HFF-Myc (cell line): ENCODE measurements around the gene HMGA1.

Experiments used
- DNase-seq: peaks from one replicate; pipeline ENCODE4 v3.0.0-alpha.2; 2011; ENCODE audit warnings: low read depth; ENCODE audit errors: extremely low read depth
- H3K4me3 ChIP-seq: replicated peaks from 2 replicates; pipeline ENCODE4 v1.5.1; 2011; ENCODE audit warnings: low read depth, mild to moderate bottlenecking, control low read depth, low read length
- TF ChIP-seq, protein P1 (sequence below): IDR thresholded peaks from 2 replicates; pipeline ENCODE4 v1.5.1; 2012; ENCODE audit warnings: mild to moderate bottlenecking, low read depth, low read length, control low read depth; ENCODE audit errors: missing control alignments

HMGA1 gene

DNA sequence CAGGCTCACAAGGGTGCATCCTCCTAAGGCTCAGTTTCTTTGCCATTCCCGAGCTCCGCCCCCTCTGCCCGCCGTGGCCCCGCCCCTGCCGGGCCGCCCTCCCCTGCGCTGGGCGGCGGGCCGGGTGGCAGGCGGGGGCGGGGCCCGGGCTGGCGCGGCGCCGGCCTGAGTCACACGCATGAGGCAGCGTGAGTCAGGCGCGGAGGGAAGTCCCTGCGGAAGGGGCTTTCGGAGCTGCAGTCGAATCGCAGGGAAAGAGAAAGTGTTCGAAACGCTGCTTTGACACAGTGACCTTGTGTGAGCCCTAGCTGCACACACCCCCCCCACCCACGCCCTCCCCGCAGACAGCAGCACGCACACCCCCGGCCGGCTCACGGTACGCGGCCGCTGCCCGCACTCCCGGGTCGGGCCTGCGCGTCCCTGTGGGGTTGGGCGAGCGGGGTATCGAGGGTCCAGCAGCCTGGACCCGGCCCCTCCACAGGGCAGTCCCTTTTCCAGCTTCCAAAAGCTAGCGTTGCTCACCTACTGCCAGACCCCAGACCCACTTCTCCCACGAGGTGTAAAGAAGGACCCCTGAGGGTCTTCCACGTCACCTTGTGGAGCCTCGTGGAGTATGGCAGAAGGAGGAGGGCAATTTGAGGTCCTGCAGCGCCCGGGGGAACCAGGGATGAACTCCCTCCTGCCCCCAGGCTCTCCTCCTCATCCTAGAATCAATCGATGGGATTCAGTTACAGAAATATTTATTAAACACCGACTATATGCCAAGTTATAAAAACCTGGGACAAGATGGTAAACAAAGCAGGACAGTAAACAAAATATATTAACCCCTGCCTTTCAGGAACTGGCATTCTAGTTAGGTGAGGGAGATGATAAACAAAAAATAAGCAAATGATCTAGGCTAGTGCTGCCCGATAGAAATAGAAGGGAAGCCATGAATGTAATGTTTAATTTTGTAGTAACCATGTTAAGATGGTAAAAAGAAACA is 12.4 kb upstream of the HMGA1 start:
- DNase-seq = peak; percentile 86
- TF ChIP-seq, protein P1, sequence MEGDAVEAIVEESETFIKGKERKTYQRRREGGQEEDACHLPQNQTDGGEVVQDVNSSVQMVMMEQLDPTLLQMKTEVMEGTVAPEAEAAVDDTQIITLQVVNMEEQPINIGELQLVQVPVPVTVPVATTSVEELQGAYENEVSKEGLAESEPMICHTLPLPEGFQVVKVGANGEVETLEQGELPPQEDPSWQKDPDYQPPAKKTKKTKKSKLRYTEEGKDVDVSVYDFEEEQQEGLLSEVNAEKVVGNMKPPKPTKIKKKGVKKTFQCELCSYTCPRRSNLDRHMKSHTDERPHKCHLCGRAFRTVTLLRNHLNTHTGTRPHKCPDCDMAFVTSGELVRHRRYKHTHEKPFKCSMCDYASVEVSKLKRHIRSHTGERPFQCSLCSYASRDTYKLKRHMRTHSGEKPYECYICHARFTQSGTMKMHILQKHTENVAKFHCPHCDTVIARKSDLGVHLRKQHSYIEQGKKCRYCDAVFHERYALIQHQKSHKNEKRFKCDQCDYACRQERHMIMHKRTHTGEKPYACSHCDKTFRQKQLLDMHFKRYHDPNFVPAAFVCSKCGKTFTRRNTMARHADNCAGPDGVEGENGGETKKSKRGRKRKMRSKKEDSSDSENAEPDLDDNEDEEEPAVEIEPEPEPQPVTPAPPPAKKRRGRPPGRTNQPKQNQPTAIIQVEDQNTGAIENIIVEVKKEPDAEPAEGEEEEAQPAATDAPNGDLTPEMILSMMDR = no peak
- H3K4me3 ChIP-seq = peak overlapping the region; percentile 48

DNA sequence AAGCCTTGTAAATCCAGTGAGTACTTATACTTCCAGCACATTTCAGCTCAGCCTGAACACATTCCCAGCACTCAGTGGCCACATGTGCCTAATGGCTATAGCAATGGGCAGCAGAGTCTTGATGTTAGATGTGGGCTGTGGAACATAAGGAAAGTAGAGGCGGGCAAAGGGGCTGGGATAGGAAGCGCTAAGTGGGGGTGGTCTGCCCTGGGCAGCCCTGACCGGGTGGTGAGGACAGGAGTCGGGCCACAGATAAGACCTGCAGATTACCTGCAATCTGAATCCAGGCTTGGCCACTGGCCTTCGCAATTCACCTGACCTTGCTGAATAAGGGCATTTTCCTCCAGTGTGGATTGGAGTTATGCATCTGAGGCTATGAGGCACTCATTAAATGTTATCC is 11.1 kb upstream of the HMGA1 start:
- TF ChIP-seq, protein P1 = no peak
- DNase-seq = no peak
- no peak overlapping the region for H3K4me3 ChIP-seq

DNA sequence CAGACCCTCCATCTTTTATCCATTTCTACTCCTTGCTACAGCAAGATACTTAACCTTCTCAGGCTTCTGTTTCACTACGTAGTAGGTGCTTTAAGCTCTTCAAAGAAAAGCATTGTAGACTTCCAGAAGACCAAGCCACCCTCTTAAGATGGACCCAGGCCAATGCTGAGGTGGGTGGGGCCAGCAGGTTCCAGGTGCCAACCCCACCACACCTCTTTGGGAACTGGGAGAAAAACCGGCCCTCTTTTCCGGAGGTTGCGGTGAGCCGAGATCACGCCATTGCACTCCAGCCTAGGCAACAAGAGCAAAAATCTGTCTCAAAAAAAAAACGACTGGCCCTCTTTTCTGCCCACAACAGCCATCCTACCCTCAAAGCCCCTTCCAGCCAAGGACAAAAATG is 10.6 kb upstream of the HMGA1 start:
- TF ChIP-seq, protein P1 = no peak
- DNase-seq = no peak
- H3K4me3 ChIP-seq = no peak overlapping the region

DNA sequence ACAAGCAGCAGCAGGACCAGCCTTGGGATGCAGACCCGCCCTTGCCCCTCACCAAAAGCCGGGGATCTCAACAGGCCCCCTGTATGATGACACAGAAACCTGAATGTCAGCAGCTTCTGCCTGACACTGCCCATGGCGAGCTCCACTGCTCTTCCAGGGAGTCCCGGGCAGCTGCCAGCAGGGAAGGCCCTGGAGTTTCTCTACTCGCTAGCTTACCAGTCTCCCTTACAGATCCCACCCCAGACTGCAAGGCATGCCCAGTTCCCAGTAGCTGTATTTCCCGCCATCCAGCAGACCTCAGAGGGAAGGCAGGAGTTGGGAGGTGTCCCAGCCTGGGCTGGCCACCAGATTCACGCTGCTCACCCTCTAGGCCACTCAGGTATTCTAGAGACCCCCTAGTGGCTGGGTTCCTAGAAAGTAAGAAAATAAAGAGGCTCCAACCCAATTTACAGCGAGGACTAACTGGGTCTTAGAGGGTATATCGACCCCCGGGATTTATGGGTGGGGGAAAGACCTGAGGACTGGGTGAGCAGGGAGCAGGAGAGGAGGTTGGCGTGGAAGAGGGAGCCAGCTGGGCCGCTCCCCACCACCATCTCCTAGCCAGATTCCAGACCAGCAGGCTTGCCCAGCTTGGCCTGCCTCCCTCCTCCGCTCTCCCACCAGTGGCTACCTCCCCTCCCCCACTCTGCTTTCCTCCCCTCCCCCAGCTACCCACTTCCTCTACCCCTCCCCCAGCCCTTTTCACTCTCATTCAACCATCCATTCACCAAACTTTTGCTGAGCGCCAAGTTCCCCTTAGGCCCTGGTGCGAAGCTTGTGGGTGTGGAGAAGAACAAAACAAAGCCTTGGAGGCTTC is 9.7 kb upstream of the HMGA1 start:
- no peak overlapping the region for H3K4me3 ChIP-seq
- no peak for DNase-seq
- TF ChIP-seq, protein P1 = no peak

DNA sequence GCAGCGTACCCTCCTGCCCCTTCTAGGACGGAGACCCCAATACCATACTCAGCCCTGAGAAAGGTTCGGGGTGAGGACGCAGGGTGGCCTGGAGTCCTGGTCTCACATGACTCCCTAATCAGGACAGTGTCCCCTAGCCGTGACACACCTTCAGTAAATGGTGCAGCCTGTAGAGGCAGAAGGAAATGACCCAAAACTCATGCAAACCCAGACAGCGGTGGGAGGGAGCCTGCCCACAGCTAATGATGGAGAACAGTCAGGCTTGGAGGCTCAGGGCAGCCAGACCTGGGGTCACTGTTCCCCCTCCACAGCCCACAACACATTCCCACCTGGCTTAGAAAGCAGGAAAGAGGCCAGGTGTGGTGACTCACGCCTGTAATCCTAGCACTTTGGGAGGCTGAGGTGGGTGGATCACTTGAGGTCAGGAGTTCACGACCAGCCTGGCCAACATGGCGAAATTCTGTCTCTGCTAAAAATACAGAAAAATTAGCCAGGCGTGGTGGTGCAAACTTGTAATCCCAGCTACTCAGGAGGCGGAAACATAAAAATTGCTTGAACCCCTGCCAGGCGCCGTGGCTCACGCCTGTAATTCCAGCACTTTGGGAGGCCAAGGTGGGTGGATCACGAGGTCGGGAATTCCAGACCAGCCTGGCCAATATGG is 8.8 kb upstream of the HMGA1 start:
- TF ChIP-seq, protein P1 = no peak
- DNase-seq = no peak
- H3K4me3 ChIP-seq = no peak overlapping the region

DNA sequence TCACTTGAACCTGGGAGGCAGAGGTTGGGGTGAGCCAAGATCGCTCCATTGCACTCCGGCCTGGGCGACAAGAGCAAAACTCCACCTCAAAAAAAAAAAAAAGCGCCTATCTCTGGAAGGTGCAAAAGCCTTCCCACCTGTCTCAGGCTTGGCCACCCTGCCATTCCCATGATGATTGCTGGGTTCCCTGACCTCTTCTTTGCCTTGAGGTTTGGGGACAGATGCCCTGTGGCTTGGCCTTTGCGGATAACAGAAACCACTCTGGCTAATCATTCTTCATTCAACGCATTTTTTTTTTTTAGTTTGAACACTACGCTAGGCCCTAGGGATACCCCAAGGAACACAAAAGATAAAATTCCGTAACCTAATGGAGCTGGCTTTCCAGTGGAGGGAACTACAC is 6.8 kb upstream of the HMGA1 start:
- DNase-seq = no peak
- TF ChIP-seq, protein P1 = no peak
- no peak overlapping the region for H3K4me3 ChIP-seq
